ENCODE results near the gene SLC8A1. TPM values are rescaled to one million over a fixed set of nuclear protein-coding genes. Genes with fewer than 3 reads are reported as not detected.

SLC8A1 gene
- total RNA-seq = 53.8 TPM
- long read RNA-seq, partial matches to known transcripts = 8 of 18 reads
- long read RNA-seq, other reads (novel, unspliced or antisense) = 10 of 18 reads

DNA sequence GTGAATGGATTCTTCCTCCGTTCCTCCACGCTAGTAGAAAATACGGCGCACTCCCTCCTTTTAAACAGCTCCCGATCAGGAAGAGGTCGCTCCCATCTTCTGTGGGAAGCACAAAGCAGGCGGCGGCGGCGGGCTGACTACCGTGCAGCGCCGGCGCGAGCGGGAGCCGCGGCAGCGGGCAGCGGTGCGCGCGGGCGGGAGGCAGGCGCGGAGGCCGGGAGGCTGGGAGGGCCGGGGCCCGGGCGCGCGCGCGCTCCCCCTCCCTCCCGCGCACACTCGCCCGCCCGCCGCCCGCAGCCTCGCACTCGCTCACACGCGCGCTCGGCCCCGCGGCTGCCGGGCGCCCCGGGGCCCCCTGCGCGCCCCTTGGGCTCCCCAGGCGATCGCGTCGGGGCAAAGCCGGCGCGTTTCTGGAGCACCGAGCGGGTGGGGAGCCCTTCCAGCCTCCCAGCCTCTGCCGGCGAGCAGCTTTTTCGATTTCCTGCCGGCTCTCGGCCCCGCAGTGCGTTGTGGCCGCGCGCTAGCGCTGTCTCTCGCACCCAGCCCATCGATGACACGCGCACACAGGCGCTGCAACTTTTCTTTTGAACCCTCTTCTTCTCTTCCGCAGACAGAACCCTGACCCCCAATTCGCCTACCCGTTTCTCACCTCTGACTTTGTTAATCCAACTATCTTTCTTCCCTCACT lies at the start of gene SLC8A1:
SLC8A1 (minus strand) TSS at position 173 of the 688 bp plus-strand sequence.
- no peaks in the 10 kb centered on the region for H3K9me3 ChIP-seq
- peak within 1 kb of the TSS; percentile 65 for H3K27ac ChIP-seq
- no peaks in the 10 kb centered on the region for H3K27me3 ChIP-seq
- peaks cover 13% of the 10 kb centered on the region for H3K4me1 ChIP-seq
- intact Hi-C loops (cut with DNase I) = no loop called here
- peak; percentile 65 for ATAC-seq
- TF ChIP-seq CTCF (IDR thresholded peaks at IDR 0.05) = no peak
- no peaks in the 10 kb centered on the region for H3K36me3 ChIP-seq
- peak; percentile 75 for DNase-seq
- H3K4me3 ChIP-seq = peak within 1 kb of the TSS; percentile 63

DNA sequence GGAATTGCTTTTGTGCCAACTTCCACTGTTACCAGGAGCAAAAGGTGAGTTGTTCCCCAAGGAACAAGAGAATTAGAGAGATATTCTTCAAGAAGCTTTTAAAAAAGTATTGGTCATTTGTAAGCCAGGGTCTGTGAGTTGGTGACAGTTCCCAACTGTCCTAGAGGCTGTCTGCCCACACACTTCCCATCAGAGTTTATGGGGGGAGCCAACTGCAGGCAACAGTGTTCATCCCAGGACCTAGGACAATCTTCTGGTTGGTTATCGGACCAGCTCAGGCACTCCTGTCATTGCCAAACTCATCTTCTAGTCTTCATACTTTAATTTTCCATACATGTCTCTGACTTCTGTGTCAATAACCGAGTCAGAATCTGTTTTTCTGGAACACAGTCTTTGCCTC lies 47.5 kb upstream of the SLC8A1 start:
- intact Hi-C loops (cut with DNase I) = no loop called here
- Histone ChIP-seq H3K27me3 (no peaks in the 10 kb centered on the region), H3K9me3 (no peaks in the 10 kb centered on the region), H3K36me3 (no peaks in the 10 kb centered on the region), H3K4me1 (no peaks in the 10 kb centered on the region), H3K4me3 (no peak overlapping the region), H3K27ac (no peak overlapping the region)
- no peak for TF ChIP-seq CTCF (IDR thresholded peaks at IDR 0.05)
- ATAC-seq = no peak
- DNase-seq = no peak

GRCh38 chr2:40497251-40497859 lies 45.5 kb upstream of the SLC8A1 start:
- H3K4me1 ChIP-seq = no peaks in the 10 kb centered on the region
- H3K36me3 ChIP-seq = no peaks in the 10 kb centered on the region
- intact Hi-C loops (cut with DNase I) = no loop called here
- no peak overlapping the region for H3K27ac ChIP-seq
- no peak for DNase-seq
- ATAC-seq = no peak
- no peak for TF ChIP-seq CTCF (IDR thresholded peaks at IDR 0.05)
- no peaks in the 10 kb centered on the region for H3K27me3 ChIP-seq
- no peaks in the 10 kb centered on the region for H3K9me3 ChIP-seq
- H3K4me3 ChIP-seq = no peak overlapping the region

GRCh38 chr2:40489678-40489960 lies 37.7 kb upstream of the SLC8A1 start:
- TF ChIP-seq CTCF (IDR thresholded peaks at IDR 0.05) = no peak
- DNase-seq = no peak
- no peak for ATAC-seq

GRCh38 chr2:40488927-40489677 lies 37.2 kb upstream of the SLC8A1 start:
- TF ChIP-seq CTCF (IDR thresholded peaks at IDR 0.05) = no peak
- H3K27ac ChIP-seq = peak overlapping the region; percentile 73
- ATAC-seq (peak; percentile 72), DNase-seq (no peak)
- H3K4me1 ChIP-seq = peaks cover 20% of the 10 kb centered on the region
- no peaks in the 10 kb centered on the region for H3K36me3 ChIP-seq
- no peaks in the 10 kb centered on the region for H3K9me3 ChIP-seq
- peak overlapping the region; percentile 53 for H3K4me3 ChIP-seq
- intact Hi-C loops (cut with DNase I) = no loop called here
- no peaks in the 10 kb centered on the region for H3K27me3 ChIP-seq

More at GRCh38 chr2:40489678-40489960, 37.7 kb upstream of the SLC8A1 start:
- no peaks in the 10 kb centered on the region for H3K36me3 ChIP-seq
- no peaks in the 10 kb centered on the region for H3K27me3 ChIP-seq
- H3K27ac ChIP-seq = peak overlapping the region; percentile 73
- H3K4me3 ChIP-seq = peak overlapping the region; percentile 53
- H3K4me1 ChIP-seq = peaks cover 20% of the 10 kb centered on the region
- intact Hi-C loops (cut with DNase I) = no loop called here
- H3K9me3 ChIP-seq = no peaks in the 10 kb centered on the region
